Amniotic epithelial cell (primary cell): ENCODE results near the gene F12.
"Not testable (repeated sequence)": the region's sequence is repeated elsewhere in the genome, so short reads cannot be mapped to it uniquely, and the experiment has no call there.

Source experiments
- DNase-seq: peaks from one replicate; pipeline ENCODE4 v3.0.0-alpha.2; 2010; ENCODE audit warnings: low read depth

Gene F12

GRCh38 chr5:177432143-177432838, 22.9 kb upstream of the F12 start:
- no peak for DNase-seq

GRCh38 chr5:177431317-177432142, 22.2 kb upstream of the F12 start:
- no peak for DNase-seq

GRCh38 chr5:177430972-177431316, 21.6 kb upstream of the F12 start:
- DNase-seq = no peak

GRCh38 chr5:177430140-177430951, 21.0 kb upstream of the F12 start:
- no peak for DNase-seq

- peak; percentile 25 for DNase-seq
Observed at GRCh38 chr5:177429248-177430040, 20.1 kb upstream of the F12 start.

- DNase-seq = no peak
Observed at GRCh38 chr5:177428574-177429217, 19.3 kb upstream of the F12 start.

- DNase-seq = no peak
Observed at GRCh38 chr5:177427919-177428573, 18.7 kb upstream of the F12 start.

GRCh38 chr5:177427211-177427822, 18.0 kb upstream of the F12 start:
- no peak for DNase-seq

- no peak for DNase-seq
Observed at GRCh38 chr5:177426566-177427210, 17.3 kb upstream of the F12 start, which contains the start of gene GRK6. Gene GRK6, plus strand, starts transcription at chr5:177426676. Its CDS starts 170 bp downstream, at chr5:177426846.

GRCh38 chr5:177425801-177426565, 16.6 kb upstream of the F12 start:
- peak; percentile 100 for DNase-seq

- DNase-seq = no peak
Observed at GRCh38 chr5:177425196-177425800, 15.9 kb upstream of the F12 start.

- no peak for DNase-seq
Observed at GRCh38 chr5:177423671-177424070, 14.3 kb upstream of the F12 start.

GRCh38 chr5:177421062-177421798, 11.9 kb upstream of the F12 start:
- no peak for DNase-seq

- not testable (repeated sequence) for DNase-seq
Observed at GRCh38 chr5:177420472-177420871, 11.1 kb upstream of the F12 start.

GRCh38 chr5:177419046-177419445, 9.7 kb upstream of the F12 start:
- DNase-seq = peak; percentile 87

GRCh38 chr5:177417081-177417480, 7.7 kb upstream of the F12 start:
- DNase-seq = not testable (repeated sequence)

- DNase-seq = no peak
Observed at GRCh38 chr5:177414481-177414880, 5.1 kb upstream of the F12 start.
